HFF-Myc (cell line): ENCODE results near the gene ARSI.
A peak's percentile ranks its signal among the peaks of the same experiment; 100 is the strongest.

Experiments used
- DNase-seq: peaks from one replicate; pipeline ENCODE4 v3.0.0-alpha.2; 2011; ENCODE audit warnings: low read depth; ENCODE audit errors: extremely low read depth
- H3K4me3 ChIP-seq: replicated peaks from 2 replicates; pipeline ENCODE4 v1.5.1; 2011; ENCODE audit warnings: low read depth, mild to moderate bottlenecking, control low read depth, low read length
- CTCF ChIP-seq: IDR thresholded peaks from 2 replicates; pipeline ENCODE4 v1.5.1; 2012; ENCODE audit warnings: mild to moderate bottlenecking, low read depth, low read length, control low read depth; ENCODE audit errors: missing control alignments

Gene ARSI

GRCh38 chr5:150289551-150290390, 12.9 kb downstream of the ARSI start, which contains the start of gene CAMK2A:
CAMK2A (minus strand) TSS chr5:150289773; CDS start chr5:150289625, 148 bp downstream.
- H3K4me3 ChIP-seq, result no peak within 1 kb of the TSS
- no peak for TF ChIP-seq CTCF
- DNase-seq, result no peak

- no peak for TF ChIP-seq CTCF
- no peak for DNase-seq
- H3K4me3 ChIP-seq, result no peak overlapping the region
Observed at GRCh38 chr5:150288791-150289190, 13.9 kb downstream of the ARSI start.

GRCh38 chr5:150288361-150288760, 14.3 kb downstream of the ARSI start:
- no peak for DNase-seq
- H3K4me3 ChIP-seq, result no peak overlapping the region
- no peak for TF ChIP-seq CTCF

GRCh38 chr5:150286820-150287219, 15.9 kb downstream of the ARSI start:
- TF ChIP-seq CTCF, result peak; percentile 34
- no peak for DNase-seq
- H3K4me3 ChIP-seq, result no peak overlapping the region

- no peak for TF ChIP-seq CTCF
- H3K4me3 ChIP-seq, result no peak overlapping the region
- DNase-seq, result no peak
Observed at GRCh38 chr5:150285114-150285513, 17.6 kb downstream of the ARSI start.

- TF ChIP-seq CTCF, result no peak
- no peak for DNase-seq
- H3K4me3 ChIP-seq, result no peak overlapping the region
Observed at GRCh38 chr5:150284311-150284710, 18.4 kb downstream of the ARSI start.
